ENCODE results near the gene RABGAP1L.

DNA sequence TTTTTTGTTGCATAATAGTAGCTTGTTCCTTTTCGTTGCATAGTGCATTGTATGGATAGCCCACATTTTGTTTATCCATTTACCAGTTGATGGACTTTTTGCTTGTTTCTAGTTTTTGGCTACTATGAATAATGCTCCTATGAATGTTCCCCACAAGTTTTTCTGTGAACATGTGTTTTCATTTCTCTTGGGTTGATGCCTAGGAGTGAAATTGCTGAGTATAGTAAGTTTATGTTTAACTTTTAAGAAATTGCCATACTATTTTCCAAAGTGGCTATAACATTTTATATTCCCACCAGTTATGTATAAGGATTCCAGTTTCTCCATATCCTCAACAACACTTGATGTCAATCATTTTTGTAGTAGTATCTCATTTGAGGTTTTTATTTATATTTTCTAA is 755.7 kb downstream of the RABGAP1L start:
- TF ChIP-seq, protein P1, sequence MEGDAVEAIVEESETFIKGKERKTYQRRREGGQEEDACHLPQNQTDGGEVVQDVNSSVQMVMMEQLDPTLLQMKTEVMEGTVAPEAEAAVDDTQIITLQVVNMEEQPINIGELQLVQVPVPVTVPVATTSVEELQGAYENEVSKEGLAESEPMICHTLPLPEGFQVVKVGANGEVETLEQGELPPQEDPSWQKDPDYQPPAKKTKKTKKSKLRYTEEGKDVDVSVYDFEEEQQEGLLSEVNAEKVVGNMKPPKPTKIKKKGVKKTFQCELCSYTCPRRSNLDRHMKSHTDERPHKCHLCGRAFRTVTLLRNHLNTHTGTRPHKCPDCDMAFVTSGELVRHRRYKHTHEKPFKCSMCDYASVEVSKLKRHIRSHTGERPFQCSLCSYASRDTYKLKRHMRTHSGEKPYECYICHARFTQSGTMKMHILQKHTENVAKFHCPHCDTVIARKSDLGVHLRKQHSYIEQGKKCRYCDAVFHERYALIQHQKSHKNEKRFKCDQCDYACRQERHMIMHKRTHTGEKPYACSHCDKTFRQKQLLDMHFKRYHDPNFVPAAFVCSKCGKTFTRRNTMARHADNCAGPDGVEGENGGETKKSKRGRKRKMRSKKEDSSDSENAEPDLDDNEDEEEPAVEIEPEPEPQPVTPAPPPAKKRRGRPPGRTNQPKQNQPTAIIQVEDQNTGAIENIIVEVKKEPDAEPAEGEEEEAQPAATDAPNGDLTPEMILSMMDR (IDR thresholded peaks at IDR 0.05; ENCODE audit: low read depth, low read length) = no peak
- no peak for TF ChIP-seq EZH2phosphoT487 (IDR thresholded peaks at IDR 0.05; ENCODE audit: low read depth)
